Liver (tissue), 9 donors: Measurements from ENCODE around the gene SPTBN1. TPM values are rescaled to one million over a fixed set of nuclear protein-coding genes. Genes with fewer than 3 reads are reported as not detected.

ENCODE experiments used
- DNase-seq: peaks from one replicate; pipeline ENCODE4 v3.0.0-alpha.2; 2017; ENCODE audit warnings: low spot score
- H3K27ac ChIP-seq, 2 donors: one replicate each; pipeline ENCODE4 v1.7.0; 2013; ENCODE audit warnings: inconsistent platforms in 2 of 2, low read length in 2 of 2, control low read depth in 1 of 2, low read depth in 1 of 2, mild to moderate bottlenecking in 1 of 2
- H3K27me3 ChIP-seq, 4 donors: one replicate each; pipeline versions ENCODE4 v1.6.1 to v1.7.0; 2013; ENCODE audit warnings: low read length in 3 of 4, inconsistent platforms in 1 of 4, mild to moderate bottlenecking in 1 of 4, moderate library complexity in 1 of 4; ENCODE audit not compliant: control insufficient read depth in 4 of 4, insufficient read depth in 4 of 4
- H3K36me3 ChIP-seq, 4 donors: one replicate each; pipeline versions ENCODE4 v1.6.1 to v1.7.0; 2013; ENCODE audit warnings: low read length in 3 of 4, mild to moderate bottlenecking in 3 of 4, low read depth in 1 of 4, moderate library complexity in 1 of 4; ENCODE audit not compliant: control insufficient read depth in 4 of 4, insufficient read depth in 3 of 4
- H3K4me1 ChIP-seq, 4 donors: one replicate each; pipeline versions ENCODE4 v1.6.1 to v1.7.0; 2013; ENCODE audit warnings: low read length in 3 of 4, mild to moderate bottlenecking in 3 of 4, moderate library complexity in 1 of 4; ENCODE audit not compliant: control insufficient read depth in 4 of 4, insufficient read depth in 4 of 4
- H3K4me3 ChIP-seq, 3 donors: one replicate each; pipeline versions ENCODE4 v1.6.1 to v1.7.0; 2013; ENCODE audit warnings: low read length in 3 of 3, control low read depth in 1 of 3, low read depth in 1 of 3, mild to moderate bottlenecking in 1 of 3
- H3K9ac ChIP-seq, 2 donors: one replicate each; pipeline ENCODE4 v1.7.0; 2013; ENCODE audit warnings: low read length in 2 of 2, mild to moderate bottlenecking in 2 of 2, moderate library complexity in 2 of 2, control low read depth in 1 of 2, low read depth in 1 of 2
- H3K9me3 ChIP-seq, 4 donors: one replicate each; pipeline versions ENCODE4 v1.6.1 to v1.7.0; 2013; ENCODE audit warnings: low read length in 3 of 4; ENCODE audit not compliant: control insufficient read depth in 4 of 4
- EGR1 ChIP-seq, 2 donors: IDR thresholded peaks; 2 replicates each; pipeline ENCODE4 v1.6.1; 2016 to 2018; ENCODE audit warnings: antibody characterized with exemption in 2 of 2, low read depth in 2 of 2
- FOXA1 ChIP-seq: IDR thresholded peaks from 2 replicates; pipeline ENCODE4 v1.6.1; 2016; ENCODE audit warnings: antibody characterized with exemption
- HNF4A ChIP-seq, 2 donors: conservative IDR thresholded peaks; 2 replicates each; pipeline ENCODE4 v1.6.1; 2016; ENCODE audit warnings: antibody characterized with exemption in 2 of 2, mild to moderate bottlenecking in 2 of 2
- JUND ChIP-seq, 2 donors: IDR thresholded peaks; 2 replicates each; pipeline ENCODE4 v1.6.1; 2016; ENCODE audit warnings: antibody characterized with exemption in 2 of 2
- RAD21 ChIP-seq, 2 donors: IDR thresholded peaks; 2 replicates each; pipeline ENCODE4 v1.6.1; 2016; ENCODE audit warnings: antibody characterized with exemption in 2 of 2, mild to moderate bottlenecking in 2 of 2
- REST ChIP-seq: IDR thresholded peaks from 2 replicates; pipeline ENCODE4 v1.6.1; 2016; ENCODE audit warnings: antibody characterized with exemption, mild to moderate bottlenecking
- RXRA ChIP-seq, 2 donors: IDR thresholded peaks; 2 replicates each; pipeline ENCODE4 v1.6.1; 2017 to 2018; ENCODE audit warnings: antibody characterized with exemption in 2 of 2, mild to moderate bottlenecking in 1 of 2
- SP1 ChIP-seq: IDR thresholded peaks from 2 replicates; pipeline ENCODE4 v1.6.1; 2018; ENCODE audit warnings: antibody characterized with exemption, mild to moderate bottlenecking
- TAF1 ChIP-seq: conservative IDR thresholded peaks from 2 replicates; pipeline ENCODE4 v1.6.1; 2016; ENCODE audit warnings: antibody characterized with exemption, mild to moderate bottlenecking
- YY1 ChIP-seq: IDR thresholded peaks from 2 replicates; pipeline ENCODE4 v1.6.1; 2016; ENCODE audit warnings: antibody characterized with exemption, mild to moderate bottlenecking
- WGBS: extraction: QIAGEN DNeasy Blood & Tissue Kit; methylation state at CpG from one replicate; pipeline ENCODE4 v1.1.7; 2013; 5-methylcytosine and 5-hydroxymethylcytosine counted together
- polyA plus RNA-seq, 2 donors: library from polyadenylated mRNA; stranded (reverse) in 1 of 2; unstranded in 1 of 2; fragments of 200-250 nt in 1 of 2; fragments of >200 nt in 1 of 2; fragmentation: Nextera tagmentation in 1 of 2; extraction: Ambion mirVana in 1 of 2; gene quantifications; one replicate each; pipeline versions ENCODE4 v1.2.1 to v1.2.3, GENCODE V29; 2013 to 2015
- total RNA-seq, 2 donors: library from RNA; depleted of rRNA; stranded (reverse); fragments of >200 nt; gene quantifications; one replicate each; pipeline ENCODE4 v1.2.3, GENCODE V29; 2014
- TF ChIP-seq, protein P1 (sequence below): IDR thresholded peaks from 2 replicates; pipeline ENCODE4 v1.6.1; 2016; ENCODE audit warnings: antibody characterized with exemption
- TF ChIP-seq, protein P2 (sequence below): fragments of 150-350 bp; IDR thresholded peaks from 2 replicates; pipeline ENCODE4 v1.5.1; 2017; ENCODE audit warnings: improper control_type of control experiment, low read depth, low read length; ENCODE audit not compliant: missing input control
- TF ChIP-seq, protein P3 (sequence below): IDR thresholded peaks from 2 replicates; pipeline ENCODE4 v1.6.1; 2016; ENCODE audit warnings: antibody characterized with exemption
- TF ChIP-seq, protein P4 (sequence below): IDR thresholded peaks from 2 replicates; pipeline ENCODE4 v1.6.1; 2016; ENCODE audit warnings: antibody characterized with exemption
- donor health status: healthy.
- donor health status: healthy.
- donor health status: healthy.
- donor health status: healthy.
- donor health status: healthy.

The SPTBN1 gene
- total and polyA plus RNA-seq, 4 donors: 44.8 to 191 (median 75.9) TPM

DNA sequence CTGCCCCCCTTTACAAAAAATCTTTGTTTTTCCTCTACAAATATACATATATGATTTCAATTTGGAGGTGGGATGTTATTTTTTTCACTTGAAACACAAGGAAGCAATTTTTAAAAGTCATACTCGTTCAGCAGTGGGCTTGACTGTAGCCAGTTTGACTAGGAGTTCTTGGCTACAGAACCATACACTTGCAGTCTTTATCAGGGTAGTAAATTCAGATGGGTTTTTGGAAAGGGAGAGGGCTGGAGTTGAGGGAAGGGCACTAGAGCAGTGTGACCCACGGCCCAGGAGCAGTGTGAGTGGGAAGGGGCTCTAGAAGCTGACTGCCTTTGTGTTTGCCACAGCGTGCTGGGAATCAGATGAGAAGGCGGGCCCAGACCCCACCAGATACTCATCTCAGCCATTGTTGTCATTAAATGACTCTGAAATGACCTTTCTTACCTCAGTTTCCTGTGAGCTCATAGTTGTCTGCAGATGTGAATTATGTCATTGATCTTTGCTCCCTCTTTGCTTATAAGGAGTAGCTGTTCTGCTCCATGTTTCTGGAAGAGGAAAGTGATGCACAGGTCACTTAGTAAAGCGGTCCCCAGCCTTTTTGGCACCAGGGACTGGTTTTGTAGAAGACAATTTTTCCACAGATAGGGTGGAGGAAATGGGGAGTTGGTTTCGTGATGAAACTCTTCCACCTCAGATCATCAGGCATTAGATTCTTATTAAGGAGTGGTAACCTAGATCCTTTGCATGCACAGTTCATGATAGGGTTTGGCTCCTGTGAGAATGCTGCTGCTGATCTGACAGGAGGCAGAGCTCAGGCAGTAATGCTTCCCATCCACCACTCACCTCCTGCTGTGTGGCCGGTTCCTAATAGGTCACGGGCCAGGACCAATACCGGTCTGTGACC lies 116.8 kb downstream of the SPTBN1 start:
- no peaks in the 10 kb centered on the region for H3K27me3 ChIP-seq
- TF ChIP-seq SP1 (no peak), JUND (IDR thresholded peaks at IDR 0.05) (no peak), FOXA1 (no peak), EGR1 (IDR thresholded peaks at IDR 0.05; ENCODE audit: low read depth in 2 of 2) (no peak)
- TF ChIP-seq, protein P1, sequence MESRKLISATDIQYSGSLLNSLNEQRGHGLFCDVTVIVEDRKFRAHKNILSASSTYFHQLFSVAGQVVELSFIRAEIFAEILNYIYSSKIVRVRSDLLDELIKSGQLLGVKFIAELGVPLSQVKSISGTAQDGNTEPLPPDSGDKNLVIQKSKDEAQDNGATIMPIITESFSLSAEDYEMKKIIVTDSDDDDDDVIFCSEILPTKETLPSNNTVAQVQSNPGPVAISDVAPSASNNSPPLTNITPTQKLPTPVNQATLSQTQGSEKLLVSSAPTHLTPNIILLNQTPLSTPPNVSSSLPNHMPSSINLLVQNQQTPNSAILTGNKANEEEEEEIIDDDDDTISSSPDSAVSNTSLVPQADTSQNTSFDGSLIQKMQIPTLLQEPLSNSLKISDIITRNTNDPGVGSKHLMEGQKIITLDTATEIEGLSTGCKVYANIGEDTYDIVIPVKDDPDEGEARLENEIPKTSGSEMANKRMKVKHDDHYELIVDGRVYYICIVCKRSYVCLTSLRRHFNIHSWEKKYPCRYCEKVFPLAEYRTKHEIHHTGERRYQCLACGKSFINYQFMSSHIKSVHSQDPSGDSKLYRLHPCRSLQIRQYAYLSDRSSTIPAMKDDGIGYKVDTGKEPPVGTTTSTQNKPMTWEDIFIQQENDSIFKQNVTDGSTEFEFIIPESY: peak; percentile 6
- no peak overlapping the region for H3K4me3 ChIP-seq
- H3K9me3 ChIP-seq: no peaks in the 10 kb centered on the region
- H3K27ac ChIP-seq: peak overlapping the region; percentile 73 to 90
- H3K36me3 ChIP-seq: peaks cover 0 to under 1% (median 0%) of the 10 kb centered on the region in 4 donors
- peaks cover 32 to 95% (median 86%) of the 10 kb centered on the region in 4 donors for H3K4me1 ChIP-seq
- 58% methylated on average over 9 of the region's 9 CpGs for WGBS
- peak overlapping the region in 1 of 2 donors; percentile 72 for H3K9ac ChIP-seq
- DNase-seq: no peak

DNA sequence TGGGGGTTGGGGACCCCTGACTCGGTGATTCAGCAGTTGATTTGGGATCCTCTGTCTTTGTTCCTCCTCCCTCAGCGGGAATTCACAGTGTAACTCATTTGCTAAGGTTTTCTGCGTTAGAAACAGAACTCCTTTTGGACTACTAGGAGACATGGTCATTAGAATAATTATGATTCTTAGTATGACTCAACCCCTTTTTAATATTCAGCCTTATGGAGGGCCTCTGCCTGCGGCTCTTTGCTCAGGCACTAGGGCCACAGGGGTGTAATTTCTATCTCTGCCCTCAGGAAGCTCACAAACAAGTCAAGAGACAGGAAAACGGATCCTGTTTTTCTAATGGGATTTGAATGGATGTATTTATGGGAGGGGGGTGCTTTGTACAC lies 117.4 kb downstream of the SPTBN1 start:
- WGBS: 68% methylated on average over 5 of the region's 5 CpGs
- Histone ChIP-seq H3K9ac (peak overlapping the region in 1 of 2 donors; percentile 64), H3K4me3 (no peak overlapping the region)

More for the DNA sequence above, 117.4 kb downstream of the SPTBN1 start:
- Histone ChIP-seq H3K36me3 (no peaks in the 10 kb centered on the region), H3K9me3 (no peaks in the 10 kb centered on the region), H3K27ac (peak overlapping the region; percentile 73 to 90), H3K4me1 (peaks cover 30 to 96% (median 89%) of the 10 kb centered on the region in 4 donors), H3K27me3 (no peaks in the 10 kb centered on the region)
- no peak for DNase-seq
- TF ChIP-seq YY1: no peak
- no peak for TF ChIP-seq HNF4A (conservative IDR thresholded peaks at IDR 0.05)
- no peak for TF ChIP-seq REST
- TF ChIP-seq, protein P2, sequence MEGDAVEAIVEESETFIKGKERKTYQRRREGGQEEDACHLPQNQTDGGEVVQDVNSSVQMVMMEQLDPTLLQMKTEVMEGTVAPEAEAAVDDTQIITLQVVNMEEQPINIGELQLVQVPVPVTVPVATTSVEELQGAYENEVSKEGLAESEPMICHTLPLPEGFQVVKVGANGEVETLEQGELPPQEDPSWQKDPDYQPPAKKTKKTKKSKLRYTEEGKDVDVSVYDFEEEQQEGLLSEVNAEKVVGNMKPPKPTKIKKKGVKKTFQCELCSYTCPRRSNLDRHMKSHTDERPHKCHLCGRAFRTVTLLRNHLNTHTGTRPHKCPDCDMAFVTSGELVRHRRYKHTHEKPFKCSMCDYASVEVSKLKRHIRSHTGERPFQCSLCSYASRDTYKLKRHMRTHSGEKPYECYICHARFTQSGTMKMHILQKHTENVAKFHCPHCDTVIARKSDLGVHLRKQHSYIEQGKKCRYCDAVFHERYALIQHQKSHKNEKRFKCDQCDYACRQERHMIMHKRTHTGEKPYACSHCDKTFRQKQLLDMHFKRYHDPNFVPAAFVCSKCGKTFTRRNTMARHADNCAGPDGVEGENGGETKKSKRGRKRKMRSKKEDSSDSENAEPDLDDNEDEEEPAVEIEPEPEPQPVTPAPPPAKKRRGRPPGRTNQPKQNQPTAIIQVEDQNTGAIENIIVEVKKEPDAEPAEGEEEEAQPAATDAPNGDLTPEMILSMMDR: no peak
- no peak for TF ChIP-seq RAD21 (IDR thresholded peaks at IDR 0.05)
- TF ChIP-seq, protein P3, sequence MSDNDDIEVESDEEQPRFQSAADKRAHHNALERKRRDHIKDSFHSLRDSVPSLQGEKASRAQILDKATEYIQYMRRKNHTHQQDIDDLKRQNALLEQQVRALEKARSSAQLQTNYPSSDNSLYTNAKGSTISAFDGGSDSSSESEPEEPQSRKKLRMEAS: no peak
- TF ChIP-seq, protein P1: no peak
- no peak for TF ChIP-seq RXRA (IDR thresholded peaks at IDR 0.05)
- TF ChIP-seq SP1: no peak
- TF ChIP-seq, protein P4, sequence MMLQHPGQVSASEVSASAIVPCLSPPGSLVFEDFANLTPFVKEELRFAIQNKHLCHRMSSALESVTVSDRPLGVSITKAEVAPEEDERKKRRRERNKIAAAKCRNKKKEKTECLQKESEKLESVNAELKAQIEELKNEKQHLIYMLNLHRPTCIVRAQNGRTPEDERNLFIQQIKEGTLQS: no peak
- no peak for TF ChIP-seq EGR1 (IDR thresholded peaks at IDR 0.05; ENCODE audit: low read depth in 2 of 2)
- no peak for TF ChIP-seq TAF1
